CD14-positive monocyte (primary cell): ENCODE results near the gene RPL27A. TPM values are rescaled to one million over a fixed set of nuclear protein-coding genes. Genes with fewer than 3 reads are reported as not detected.

Experiments
- DNase-seq, 3 donors: peaks; one replicate each; pipeline ENCODE4 v3.0.0-alpha.2; 2011 to 2022
- H2AFZ ChIP-seq: 2 replicates; pipeline ENCODE4 v1.6.0; 2012; ENCODE audit warnings: mild to moderate bottlenecking, low read depth, low read length, inconsistent platforms; ENCODE audit not compliant: insufficient read depth, poor library complexity, severe bottlenecking
- H3K27ac ChIP-seq, 2 donors: 1 replicate in 1 of 2; 2 replicates in 1 of 2; pipeline ENCODE4 v1.5.1; 2012 to 2013; ENCODE audit warnings: low read length in 2 of 2, control low read depth in 1 of 2, inconsistent platforms in 1 of 2, low read depth in 1 of 2, mild to moderate bottlenecking in 1 of 2
- H3K27me3 ChIP-seq, 2 donors: one replicate each; pipeline versions ENCODE4 v1.6.0 to v1.6.1; 2011 to 2013; ENCODE audit warnings: low read length in 2 of 2; ENCODE audit not compliant: control insufficient read depth in 2 of 2, insufficient read depth in 2 of 2
- H3K36me3 ChIP-seq, 2 donors: replicated peaks in 1 of 2; 1 replicate in 1 of 2; 2 replicates in 1 of 2; pipeline versions ENCODE4 v1.5.1 to v1.6.1; 2012 to 2013; ENCODE audit warnings: low read length in 2 of 2, control low read depth in 1 of 2, inconsistent platforms in 1 of 2, mild to moderate bottlenecking in 1 of 2; ENCODE audit not compliant: insufficient read depth in 2 of 2, control insufficient read depth in 1 of 2
- H3K4me1 ChIP-seq, 2 donors: 1 replicate in 1 of 2; 2 replicates in 1 of 2; pipeline versions ENCODE4 v1.5.1 to v1.6.1; 2012 to 2013; ENCODE audit warnings: low read length in 2 of 2, control low read depth in 1 of 2, inconsistent platforms in 1 of 2, mild to moderate bottlenecking in 1 of 2, moderate library complexity in 1 of 2; ENCODE audit not compliant: insufficient read depth in 2 of 2, control insufficient read depth in 1 of 2
- H3K4me2 ChIP-seq: replicated peaks from 2 replicates; pipeline ENCODE3; 2012; ENCODE audit warnings: low read length, moderate library complexity, mild to moderate bottlenecking; ENCODE audit not compliant: poor library complexity, severe bottlenecking; ENCODE audit errors: extremely low read depth
- H3K4me3 ChIP-seq, 3 experiments: fragments of 200-600 bp in 1 of 3; sonication (generic) in 1 of 3; replicated peaks in 1 of 3; 1 replicate in 2 of 3; 2 replicates in 1 of 3; pipeline ENCODE4 v1.5.1; 2011 to 2013; ENCODE audit warnings: low read length in 3 of 3, mild to moderate bottlenecking in 3 of 3, control low read depth in 2 of 3, low read depth in 2 of 3, inconsistent platforms in 1 of 3, moderate library complexity in 1 of 3
- H3K79me2 ChIP-seq: 2 replicates; pipeline ENCODE4 v1.6.0; 2012; ENCODE audit warnings: mild to moderate bottlenecking, control low read depth, inconsistent platforms, low read length, moderate library complexity; ENCODE audit not compliant: insufficient read depth
- H3K9ac ChIP-seq: 2 replicates; pipeline ENCODE4 v1.6.0; 2017; ENCODE audit warnings: low read length, mild to moderate bottlenecking; ENCODE audit not compliant: insufficient read depth, poor library complexity, severe bottlenecking
- H3K9me3 ChIP-seq, 2 donors: replicated peaks in 1 of 2; 1 replicate in 1 of 2; 2 replicates in 1 of 2; pipeline versions ENCODE4 v1.5.1 to v1.6.1; 2012 to 2013; ENCODE audit warnings: low read length in 2 of 2, control low read depth in 1 of 2; ENCODE audit not compliant: control insufficient read depth in 1 of 2, insufficient read depth in 1 of 2
- H4K20me1 ChIP-seq: 2 replicates; pipeline ENCODE4 v1.6.0; 2012; ENCODE audit warnings: mild to moderate bottlenecking, low read length, control low read depth, moderate library complexity; ENCODE audit not compliant: insufficient read depth
- H3K27ac Mint-ChIP-seq, 7 donors: one replicate each; pipeline ENCODE4 v1.8.0; 2020; ENCODE audit warnings: mild to moderate bottlenecking in 7 of 7, mixed read lengths in 7 of 7, moderate library complexity in 6 of 7, inconsistent platforms in 2 of 7
- H3K27me3 Mint-ChIP-seq, 3 donors: one replicate each; pipeline ENCODE4 v1.8.0; 2021 to 2022; ENCODE audit warnings: low read depth in 3 of 3, mild to moderate bottlenecking in 3 of 3, mixed read lengths in 3 of 3, moderate library complexity in 3 of 3, inconsistent platforms in 1 of 3
- H3K36me3 Mint-ChIP-seq, 2 donors: one replicate each; pipeline ENCODE4 v1.8.0; 2020; ENCODE audit warnings: mixed read lengths in 2 of 2, inconsistent platforms in 1 of 2, mild to moderate bottlenecking in 1 of 2
- H3K4me1 Mint-ChIP-seq: one replicate; pipeline ENCODE4 v1.8.0; 2020; ENCODE audit warnings: mild to moderate bottlenecking, mixed read lengths
- H3K4me3 Mint-ChIP-seq, 2 donors: one replicate each; pipeline ENCODE4 v1.8.0; 2020; ENCODE audit warnings: mild to moderate bottlenecking in 2 of 2, mixed read lengths in 2 of 2, moderate library complexity in 1 of 2
- H3K9me3 Mint-ChIP-seq, 7 donors: one replicate each; pipeline ENCODE4 v1.8.0; 2020 to 2022; ENCODE audit warnings: mixed read lengths in 7 of 7, mild to moderate bottlenecking in 6 of 7, moderate library complexity in 6 of 7, inconsistent platforms in 2 of 7
- WGBS: methylation state at CpG from one replicate; pipeline ENCODE4 v1.1.5; 2013; ENCODE audit warnings: missing lambda C conversion rate; ENCODE audit not compliant: insufficient coverage; 5-methylcytosine and 5-hydroxymethylcytosine counted together
- intact Hi-C, 2 donors: fragments of 100-400 bp; cut with micrococcal nuclease; formaldehyde crosslinking; loops; one replicate each; pipeline versions ENCODE4 v1.15.0 to v1.15.1; 2023
- polyA minus RNA-seq: library from RNA; depleted of rRNA, polyadenylated mRNA; stranded (reverse); fragments of >200 nt; gene quantifications from 2 replicates; pipeline ENCODE4 v1.2.3, GENCODE V29; 2012
- polyA plus RNA-seq, 3 donors: library from polyadenylated mRNA; depleted of rRNA in 1 of 3; unstranded in 2 of 3; stranded (reverse) in 1 of 3; fragments of 300-500 nt in 2 of 3; fragments of >200 nt in 1 of 3; fragmentation: Illumina TruSeq in 2 of 3; gene quantifications; 1 replicate in 2 of 3; 2 replicates in 1 of 3; pipeline ENCODE4 v1.2.3, GENCODE V29; 2012 to 2021
- total RNA-seq, 12 experiments: library from RNA in 1 of 12; stranded (reverse) in 1 of 12; fragments of 120-200 nt in 1 of 12; gene quantifications; one replicate each; pipeline ENCODE4 v1.2.4 and lab custom pipeline; 2013 to 2026; ENCODE audit warnings: mixed read lengths in 6 of 12, inconsistent platforms in 1 of 12
- TF ChIP-seq, protein P1 (sequence below): fragments of 200-600 bp; IDR thresholded peaks from one replicate; pipeline ENCODE4 v1.8.0; 2022; ENCODE audit warnings: antibody characterized with exemption, mild to moderate bottlenecking

The RPL27A gene
- total RNA-seq (2013), result 1,512 TPM
- polyA plus RNA-seq, result 1,000 to 10,000 TPM in 2 of 3 donors, 100 to 1,000 TPM in 1; 572 to 1,233 (median 1,091) TPM
- polyA minus RNA-seq, result 528 and 764 TPM in 2 replicates
- total RNA-seq (lab: John Stamatoyannopoulos, UW), result 148 to 524 (median 425) reads per million in 11 experiments

DNA sequence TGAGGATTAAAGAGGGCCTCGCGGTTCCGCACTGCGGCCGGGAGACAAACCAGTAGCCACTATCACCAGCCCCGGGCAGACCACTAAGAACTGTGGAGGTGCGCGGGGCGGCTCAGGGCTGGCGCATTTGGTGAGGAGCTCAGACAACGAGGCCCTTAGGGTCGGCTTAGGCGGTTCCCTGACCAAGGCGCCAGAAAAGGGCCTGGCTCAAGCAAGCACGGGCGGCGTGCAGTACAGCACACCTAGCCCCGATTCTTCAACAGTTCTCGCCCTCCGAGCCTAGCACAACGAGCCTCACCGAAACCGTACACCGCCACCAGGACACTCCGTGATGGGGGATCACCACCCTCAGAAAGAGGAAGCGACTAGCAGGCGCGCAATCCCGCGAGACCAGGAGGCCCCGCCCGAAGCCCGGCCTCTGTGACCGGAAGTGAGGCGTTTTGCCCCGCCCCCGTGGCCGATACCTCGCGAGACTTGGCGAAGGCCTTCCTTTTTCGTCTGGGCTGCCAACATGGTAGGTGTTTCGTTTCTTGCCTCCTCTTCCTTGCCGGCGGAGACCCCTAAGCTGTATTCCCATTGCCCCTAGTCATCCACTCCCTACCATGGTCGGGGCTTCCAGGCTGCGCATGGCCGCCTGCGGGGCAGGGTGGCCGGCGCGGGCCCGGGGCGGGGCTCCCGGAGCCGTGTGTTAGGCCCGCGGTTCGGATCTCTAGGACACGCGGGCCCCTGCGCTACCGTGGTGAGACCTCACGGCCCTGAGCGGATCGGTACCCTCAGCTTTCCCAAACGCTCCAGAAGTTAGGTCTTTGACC lies at the start of gene RPL27A, which contains the start of gene TRIM66:
Gene RPL27A (plus strand): TSS at position 490 of the 812 bp plus-strand sequence. CDS start 22 bp downstream, at position 512.
Gene TRIM66 (minus strand): TSS at position 363 of the 812 bp plus-strand sequence. CDS start 10,391 bp downstream, outside the sequence.
- Histone ChIP-seq H3K9me3 (no peaks in the 10 kb centered on the region), H2AFZ (peak within 1 kb of the TSS; percentile 89), H3K36me3 (peaks cover 33 to 59% of the 10 kb centered on the region in 2 donors), H3K4me1 (peaks cover 21 to 29% of the 10 kb centered on the region in 2 donors), H4K20me1 (peaks cover 19% of the 10 kb centered on the region), H3K27me3 (no peaks in the 10 kb centered on the region), H3K4me2 (peak within 1 kb of the TSS; percentile 91), H3K27ac (peak within 1 kb of the TSS; percentile 93 to 100), H3K9ac (peak within 1 kb of the TSS; percentile 99), H3K79me2 (peaks cover 47% of the 10 kb centered on the region), H3K4me3 (peak within 1 kb of the TSS; percentile 70 to 96 (median 76))
- no peaks in the 10 kb centered on the region for H3K27me3 Mint-ChIP-seq
- peak within 1 kb of the TSS; percentile 90 to 92 for H3K4me3 Mint-ChIP-seq
- intact Hi-C loops, result loop anchor here (5.0 to 10.0 kb wide), 4 partner anchors 280 to 698 kb away; partner anchors contain the start of genes EIF3F (in 1 of the 2), TMEM41B (in 1 of the 2) and TMEM9B (in 1 of the 2)
- TF ChIP-seq, protein P1, sequence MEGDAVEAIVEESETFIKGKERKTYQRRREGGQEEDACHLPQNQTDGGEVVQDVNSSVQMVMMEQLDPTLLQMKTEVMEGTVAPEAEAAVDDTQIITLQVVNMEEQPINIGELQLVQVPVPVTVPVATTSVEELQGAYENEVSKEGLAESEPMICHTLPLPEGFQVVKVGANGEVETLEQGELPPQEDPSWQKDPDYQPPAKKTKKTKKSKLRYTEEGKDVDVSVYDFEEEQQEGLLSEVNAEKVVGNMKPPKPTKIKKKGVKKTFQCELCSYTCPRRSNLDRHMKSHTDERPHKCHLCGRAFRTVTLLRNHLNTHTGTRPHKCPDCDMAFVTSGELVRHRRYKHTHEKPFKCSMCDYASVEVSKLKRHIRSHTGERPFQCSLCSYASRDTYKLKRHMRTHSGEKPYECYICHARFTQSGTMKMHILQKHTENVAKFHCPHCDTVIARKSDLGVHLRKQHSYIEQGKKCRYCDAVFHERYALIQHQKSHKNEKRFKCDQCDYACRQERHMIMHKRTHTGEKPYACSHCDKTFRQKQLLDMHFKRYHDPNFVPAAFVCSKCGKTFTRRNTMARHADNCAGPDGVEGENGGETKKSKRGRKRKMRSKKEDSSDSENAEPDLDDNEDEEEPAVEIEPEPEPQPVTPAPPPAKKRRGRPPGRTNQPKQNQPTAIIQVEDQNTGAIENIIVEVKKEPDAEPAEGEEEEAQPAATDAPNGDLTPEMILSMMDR, result no peak
- under 1% methylated on average over 62 of the region's 67 CpGs for WGBS
- DNase-seq, result peak; percentile 97
- peaks cover 0 to 6% (median 0%) of the 10 kb centered on the region in 7 donors for H3K9me3 Mint-ChIP-seq
- peaks cover 27% of the 10 kb centered on the region for H3K4me1 Mint-ChIP-seq
- peaks cover 36 to 37% of the 10 kb centered on the region in 2 donors for H3K36me3 Mint-ChIP-seq
- peak within 1 kb of the TSS; percentile 94 to 99 (median 97) for H3K27ac Mint-ChIP-seq

DNA sequence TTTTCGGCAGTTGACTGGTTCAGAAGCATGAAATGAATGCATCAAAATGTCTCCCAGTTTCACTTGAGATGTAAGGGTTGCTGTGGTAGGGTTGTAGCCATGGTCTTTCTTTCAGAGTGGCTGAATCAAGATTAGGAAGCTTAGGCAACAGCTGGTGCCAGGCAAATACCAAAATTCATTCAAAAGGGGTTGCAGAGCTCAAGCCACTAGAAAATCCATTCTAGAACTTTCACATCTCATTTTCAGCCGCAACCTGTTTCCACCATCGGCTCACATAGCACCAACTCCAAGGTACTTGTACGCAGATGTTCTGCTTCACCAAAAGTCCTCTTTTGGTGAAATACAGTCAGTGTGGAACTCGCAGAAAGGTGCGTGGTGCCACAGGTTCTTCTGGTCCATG lies 48.1 kb upstream of the RPL27A start:
- Mint-ChIP-seq H3K36me3 (peaks cover 42 to 65% of the 10 kb centered on the region in 2 donors), H3K4me3 (no peak overlapping the region), H3K9me3 (peaks cover 4 to 11% (median 7%) of the 10 kb centered on the region in 7 donors), H3K4me1 (no peaks in the 10 kb centered on the region), H3K27me3 (no peaks in the 10 kb centered on the region), H3K27ac (no peak overlapping the region)
- 100% methylated on average over 4 of the region's 6 CpGs for WGBS
- TF ChIP-seq, protein P1, result no peak
- Histone ChIP-seq H4K20me1 (no peaks in the 10 kb centered on the region), H3K27me3 (no peaks in the 10 kb centered on the region), H3K9me3 (no peaks in the 10 kb centered on the region), H3K4me2 (no peak overlapping the region), H3K79me2 (no peaks in the 10 kb centered on the region), H2AFZ (no peak overlapping the region), H3K4me3 (no peak overlapping the region), H3K36me3 (peaks cover 64 to 90% of the 10 kb centered on the region in 2 donors), H3K4me1 (no peaks in the 10 kb centered on the region), H3K9ac (no peak overlapping the region), H3K27ac (no peak overlapping the region)
- intact Hi-C loops, result no loop called here
- no peak for DNase-seq
